Mesendoderm (in vitro differentiated cells): ENCODE data around the gene PARD3.

Experiments used
- DNase-seq: peaks from one replicate; pipeline ENCODE4 v3.0.0; 2013
- H2AK5ac ChIP-seq: 2 replicates; pipeline ENCODE4 v1.6.1; 2013; ENCODE audit warnings: low read length, inconsistent platforms
- H2BK120ac ChIP-seq: 2 replicates; pipeline ENCODE4 v1.6.1; 2013; ENCODE audit warnings: low read depth, mild to moderate bottlenecking, low read length, moderate library complexity, mixed read lengths
- H2BK15ac ChIP-seq: replicated peaks from 2 replicates; pipeline ENCODE4 v1.6.1; 2013; ENCODE audit warnings: low read depth, mild to moderate bottlenecking, moderate library complexity
- H2BK5ac ChIP-seq: 2 replicates; pipeline ENCODE4 v1.6.1; 2013; ENCODE audit warnings: low read length, inconsistent platforms
- H3K18ac ChIP-seq: 2 replicates; pipeline ENCODE4 v1.6.1; 2013; ENCODE audit warnings: mild to moderate bottlenecking, low read length, mixed read lengths
- H3K23ac ChIP-seq: one replicate; pipeline ENCODE4 v1.6.1; 2013; ENCODE audit warnings: low read length
- H3K27ac ChIP-seq: 2 replicates; pipeline ENCODE4 v1.5.1; 2013; ENCODE audit warnings: low read depth, mild to moderate bottlenecking, inconsistent platforms, low read length, moderate library complexity
- H3K27me3 ChIP-seq: 2 replicates; pipeline ENCODE4 v1.6.1; 2013; ENCODE audit warnings: low read length, control low read depth, mild to moderate bottlenecking, inconsistent platforms; ENCODE audit not compliant: insufficient read depth, poor library complexity
- H3K36me3 ChIP-seq: 2 replicates; pipeline ENCODE4 v1.6.1; 2013; ENCODE audit warnings: low read length, inconsistent platforms; ENCODE audit not compliant: control insufficient read depth, insufficient read depth
- H3K4ac ChIP-seq: one replicate; pipeline ENCODE4 v1.6.1; 2013; ENCODE audit warnings: low read depth, mild to moderate bottlenecking, low read length, moderate library complexity
- H3K4me1 ChIP-seq: 2 replicates; pipeline ENCODE4 v1.6.1; 2013; ENCODE audit warnings: low read depth, low read length, inconsistent platforms; ENCODE audit not compliant: control insufficient read depth
- H3K4me2 ChIP-seq: 2 replicates; pipeline ENCODE4 v1.6.1; 2013; ENCODE audit warnings: low read length
- H3K4me3 ChIP-seq: 2 replicates; pipeline ENCODE4 v1.5.1; 2013; ENCODE audit warnings: mild to moderate bottlenecking, low read length
- H3K56ac ChIP-seq: one replicate; pipeline ENCODE4 v1.6.1; 2013; ENCODE audit warnings: low read length
- H3K79me1 ChIP-seq: 2 replicates; pipeline ENCODE4 v1.6.1; 2013; ENCODE audit warnings: low read length, inconsistent platforms
- H3K79me2 ChIP-seq: 2 replicates; pipeline ENCODE4 v1.6.1; 2013; ENCODE audit warnings: mild to moderate bottlenecking, low read length; ENCODE audit not compliant: control insufficient read depth, insufficient read depth
- H3K9ac ChIP-seq: 2 replicates; pipeline ENCODE4 v1.6.1; 2013; ENCODE audit warnings: low read length, inconsistent platforms
- H4K5ac ChIP-seq: one replicate; pipeline ENCODE4 v1.6.1; 2013; ENCODE audit warnings: low read length
- H4K8ac ChIP-seq: one replicate; pipeline ENCODE4 v1.6.1; 2013; ENCODE audit warnings: low read depth, mild to moderate bottlenecking, control low read depth, low read length, moderate library complexity
- WGBS: extraction: QIAGEN DNeasy Blood & Tissue Kit; methylation state at CpG from one replicate; pipeline ENCODE4 v1.1.7; 2013; ENCODE audit warnings: low lambda C conversion rate, missing lambda C conversion rate; ENCODE audit not compliant: insufficient coverage; ENCODE audit errors: extremely low coverage; 5-methylcytosine and 5-hydroxymethylcytosine counted together

PARD3 gene

GRCh38 chr10:34179280-34179679, 635.8 kb downstream of the PARD3 start:
- no CpG with 5 or more reads among the region's 3 CpGs for WGBS
- peaks cover 18% of the 10 kb centered on the region for H3K4me1 ChIP-seq
- H3K4ac ChIP-seq, result no peak overlapping the region
- H3K27me3 ChIP-seq, result no peaks in the 10 kb centered on the region
- H3K9ac ChIP-seq, result no peak overlapping the region
- H3K36me3 ChIP-seq, result no peaks in the 10 kb centered on the region
- no peak for DNase-seq
- H3K23ac ChIP-seq, result no peak overlapping the region
- peak overlapping the region; percentile 75 for H3K18ac ChIP-seq
- H4K5ac ChIP-seq, result no peak overlapping the region
- no peak overlapping the region for H3K4me2 ChIP-seq
- no peak overlapping the region for H3K27ac ChIP-seq
- no peak overlapping the region for H2BK5ac ChIP-seq
- H4K8ac ChIP-seq, result no peak overlapping the region
- no peak overlapping the region for H2AK5ac ChIP-seq
- H2BK120ac ChIP-seq, result no peak overlapping the region
- no peak overlapping the region for H3K4me3 ChIP-seq
- H3K56ac ChIP-seq, result no peak overlapping the region
- H3K79me2 ChIP-seq, result no peaks in the 10 kb centered on the region
- H2BK15ac ChIP-seq, result no peak overlapping the region
- H3K79me1 ChIP-seq, result no peaks in the 10 kb centered on the region

DNA sequence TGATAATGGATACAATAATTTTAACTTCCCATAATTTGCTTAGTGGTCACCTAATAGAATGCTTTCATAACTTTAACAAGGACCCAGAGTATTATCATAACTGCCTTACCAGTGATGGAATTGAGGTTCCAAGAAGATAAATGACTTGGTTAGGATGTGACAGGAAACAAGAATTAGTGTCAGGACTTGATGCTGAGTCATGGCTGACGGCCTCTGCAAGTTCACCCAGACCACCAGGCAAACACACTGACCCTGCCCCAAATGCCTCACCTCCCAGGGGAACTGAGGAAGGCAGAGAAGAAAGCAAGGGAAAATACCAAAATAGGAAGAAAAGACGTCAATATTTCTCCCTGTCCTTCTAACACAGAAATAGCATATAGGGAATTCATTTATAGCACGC, 636.3 kb downstream of the PARD3 start:
- Histone ChIP-seq H3K4ac (no peak overlapping the region), H4K5ac (no peak overlapping the region), H2AK5ac (no peak overlapping the region), H3K56ac (no peak overlapping the region), H3K23ac (no peak overlapping the region), H3K79me2 (no peaks in the 10 kb centered on the region), H3K9ac (no peak overlapping the region), H3K27me3 (no peaks in the 10 kb centered on the region), H3K4me3 (no peak overlapping the region), H3K4me2 (no peak overlapping the region), H3K27ac (no peak overlapping the region), H4K8ac (no peak overlapping the region), H3K4me1 (peaks cover 16% of the 10 kb centered on the region), H3K18ac (peak overlapping the region; percentile 75), H3K36me3 (no peaks in the 10 kb centered on the region), H2BK5ac (no peak overlapping the region), H2BK15ac (no peak overlapping the region), H2BK120ac (no peak overlapping the region), H3K79me1 (no peaks in the 10 kb centered on the region)
- peak; percentile 61 for DNase-seq
- WGBS, result no CpG with 5 or more reads among the region's 3 CpGs

- Histone ChIP-seq H3K9ac (no peak overlapping the region), H3K18ac (peak overlapping the region; percentile 45), H3K23ac (no peak overlapping the region), H3K4ac (no peak overlapping the region), H2AK5ac (no peak overlapping the region), H3K79me2 (no peaks in the 10 kb centered on the region), H3K36me3 (no peaks in the 10 kb centered on the region), H3K4me3 (no peak overlapping the region), H4K5ac (no peak overlapping the region), H3K4me2 (no peak overlapping the region), H3K4me1 (peaks cover 16% of the 10 kb centered on the region), H2BK15ac (no peak overlapping the region), H2BK120ac (no peak overlapping the region), H3K79me1 (no peaks in the 10 kb centered on the region), H3K27ac (no peak overlapping the region), H2BK5ac (no peak overlapping the region), H3K56ac (peak overlapping the region; percentile 47), H3K27me3 (no peaks in the 10 kb centered on the region), H4K8ac (no peak overlapping the region)
- no peak for DNase-seq
- WGBS, result no CpG with 5 or more reads among the region's 4 CpGs
Observed at GRCh38 chr10:34178196-34178595, 636.9 kb downstream of the PARD3 start.

DNA sequence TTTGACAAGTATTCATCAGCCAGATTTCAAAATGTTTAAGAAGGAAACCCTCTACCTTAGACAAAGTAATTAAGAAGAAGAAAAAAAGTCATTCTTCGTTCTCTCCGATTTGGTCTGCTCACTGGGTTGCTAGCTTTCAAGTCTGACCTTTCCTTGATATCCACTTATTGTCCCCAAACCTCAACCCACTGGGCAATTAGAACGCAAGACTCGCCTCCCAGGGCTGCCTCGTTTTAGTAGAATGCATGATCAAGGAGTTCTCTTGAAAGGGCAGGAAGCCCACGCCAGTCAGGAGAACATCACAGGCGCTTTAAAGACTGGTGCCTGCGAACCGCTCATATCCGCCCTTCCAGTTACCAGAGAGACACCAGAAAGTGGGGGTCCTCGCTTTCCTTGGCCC, 637.7 kb downstream of the PARD3 start:
- no CpG with 5 or more reads among the region's 11 CpGs for WGBS
- Histone ChIP-seq H3K79me1 (no peaks in the 10 kb centered on the region), H2BK15ac (no peak overlapping the region), H3K4me2 (no peak overlapping the region), H3K79me2 (no peaks in the 10 kb centered on the region), H3K18ac (no peak overlapping the region), H3K27ac (no peak overlapping the region), H2AK5ac (no peak overlapping the region), H3K4ac (no peak overlapping the region), H4K8ac (no peak overlapping the region), H3K27me3 (no peaks in the 10 kb centered on the region), H2BK120ac (no peak overlapping the region), H3K4me3 (no peak overlapping the region), H4K5ac (no peak overlapping the region), H3K23ac (no peak overlapping the region), H3K4me1 (peaks cover 14% of the 10 kb centered on the region), H3K36me3 (no peaks in the 10 kb centered on the region), H3K56ac (no peak overlapping the region), H3K9ac (no peak overlapping the region), H2BK5ac (no peak overlapping the region)
- no peak for DNase-seq

DNA sequence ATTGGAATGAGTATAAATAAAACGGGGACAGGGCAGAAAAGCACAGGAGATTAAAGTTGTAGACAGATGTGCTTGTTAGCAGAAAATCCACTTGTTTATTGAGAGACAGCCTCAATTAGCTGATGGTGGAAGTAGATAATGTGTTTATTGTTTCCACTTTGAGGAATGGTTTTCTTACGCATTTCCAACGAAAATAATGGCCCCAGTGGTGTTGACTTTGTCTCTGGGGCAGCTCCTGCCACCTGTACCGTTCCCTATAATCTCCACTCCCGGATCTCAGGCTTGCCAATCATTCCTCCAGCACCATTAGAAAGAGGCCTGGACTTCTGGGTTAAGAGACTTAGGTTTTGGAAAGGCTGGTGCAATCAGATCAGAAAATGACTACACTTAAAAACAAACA, 638.7 kb downstream of the PARD3 start:
- no peaks in the 10 kb centered on the region for H3K79me2 ChIP-seq
- H3K79me1 ChIP-seq, result no peaks in the 10 kb centered on the region

GRCh38 chr10:34175121-34175520, 640.0 kb downstream of the PARD3 start:
- no peak overlapping the region for H4K8ac ChIP-seq
- no peak overlapping the region for H3K56ac ChIP-seq
- H3K27ac ChIP-seq, result no peak overlapping the region
- no peak overlapping the region for H3K18ac ChIP-seq
- no peak overlapping the region for H3K4me2 ChIP-seq
- no peaks in the 10 kb centered on the region for H3K79me1 ChIP-seq
- no peaks in the 10 kb centered on the region for H3K36me3 ChIP-seq
- DNase-seq, result no peak
- no peak overlapping the region for H2AK5ac ChIP-seq
- H3K79me2 ChIP-seq, result no peaks in the 10 kb centered on the region
- H3K4me1 ChIP-seq, result peaks cover 8% of the 10 kb centered on the region
- no peak overlapping the region for H2BK120ac ChIP-seq
- H3K4ac ChIP-seq, result no peak overlapping the region
- no peak overlapping the region for H3K9ac ChIP-seq
- no peaks in the 10 kb centered on the region for H3K27me3 ChIP-seq
- no CpG with 5 or more reads among the region's 2 CpGs for WGBS
- no peak overlapping the region for H2BK5ac ChIP-seq
- H3K23ac ChIP-seq, result no peak overlapping the region
- H4K5ac ChIP-seq, result no peak overlapping the region
- H2BK15ac ChIP-seq, result no peak overlapping the region
- H3K4me3 ChIP-seq, result no peak overlapping the region

More for the DNA sequence above, 638.7 kb downstream of the PARD3 start:
- Histone ChIP-seq H2BK15ac (no peak overlapping the region), H2BK5ac (no peak overlapping the region), H3K4me2 (no peak overlapping the region), H3K27ac (no peak overlapping the region), H3K4me3 (no peak overlapping the region), H3K18ac (no peak overlapping the region), H3K56ac (no peak overlapping the region), H2AK5ac (no peak overlapping the region), H4K8ac (no peak overlapping the region), H3K9ac (no peak overlapping the region), H3K4ac (no peak overlapping the region), H3K36me3 (no peaks in the 10 kb centered on the region), H3K4me1 (peaks cover 8% of the 10 kb centered on the region), H3K23ac (no peak overlapping the region), H2BK120ac (no peak overlapping the region), H3K27me3 (no peaks in the 10 kb centered on the region), H4K5ac (no peak overlapping the region)
- no CpG with 5 or more reads among the region's 5 CpGs for WGBS
- DNase-seq, result no peak
